ENCODE results near the gene DSG1. TPM values are rescaled to one million over a fixed set of nuclear protein-coding genes. Genes with fewer than 3 reads are reported as not detected.

Gene DSG1
- polyA plus RNA-seq, 1 donor from 2014 or later = not detected

DNA sequence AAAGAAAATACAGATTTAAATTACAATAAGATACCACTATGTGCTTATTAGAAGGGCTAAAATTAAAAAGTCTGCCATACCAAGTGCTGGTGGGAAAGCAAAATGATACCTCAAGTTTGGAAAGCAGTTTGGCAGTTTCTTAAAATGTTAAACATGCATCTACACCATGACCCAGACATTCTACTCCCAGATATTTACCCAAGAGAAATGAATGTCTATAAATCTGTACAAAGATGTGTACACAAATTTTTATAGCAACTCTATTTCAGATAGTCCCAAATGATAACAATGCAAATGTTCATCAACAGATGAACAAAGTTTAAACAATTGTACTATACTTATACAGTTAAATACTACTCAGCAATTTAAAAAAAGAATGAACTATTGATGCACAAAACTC, 51.5 kb downstream of the DSG1 start:
- Histone ChIP-seq H3K9me3 (ENCODE audit: low read length) (no peaks in the 10 kb centered on the region), H3K79me2 (replicated peaks; ENCODE audit: insufficient read depth, low read length) (no peaks in the 10 kb centered on the region), H3K9me2 (ENCODE audit: insufficient read depth, low read length) (no peaks in the 10 kb centered on the region), H3K27me3 (ENCODE audit: insufficient read depth, low read depth, low read length) (no peaks in the 10 kb centered on the region), H3K27ac (ENCODE audit: low read length) (no peak overlapping the region), H3K36me3 (ENCODE audit: insufficient read depth, low read length) (no peaks in the 10 kb centered on the region), H3F3A (ENCODE audit: insufficient read depth, low read length, poor library complexity, severe bottlenecking) (no peaks in the 10 kb centered on the region), H3K9ac (ENCODE audit: low read length) (no peak overlapping the region), H3K4me2 (ENCODE audit: low read length) (no peak overlapping the region), H2AFZ (ENCODE audit: low read depth, low read length) (no peak overlapping the region), H4K20me1 (ENCODE audit: insufficient read depth) (no peaks in the 10 kb centered on the region), H3K4me3 (ENCODE audit: low read length) (no peak overlapping the region)
- TF ChIP-seq SMC3 (conservative IDR thresholded peaks at IDR 0.05; ENCODE audit: poor library complexity) (no peak), TAF1 (IDR thresholded peaks at IDR 0.05; ENCODE audit: low read depth) (no peak), POLR2AphosphoS5 (IDR thresholded peaks at IDR 0.05) (no peak), EP300 (conservative IDR thresholded peaks at IDR 0.05; ENCODE audit: poor library complexity, severe bottlenecking) (no peak), RAD21 (conservative IDR thresholded peaks at IDR 0.05) (no peak), MXI1 (conservative IDR thresholded peaks at IDR 0.05; ENCODE audit: poor library complexity, severe bottlenecking) (no peak), EZH2 (IDR thresholded peaks at IDR 0.05; ENCODE audit: borderline replicate concordance, insufficient read depth, low read length, poor library complexity, severe bottlenecking) (no peak)
- TF ChIP-seq, protein P1, sequence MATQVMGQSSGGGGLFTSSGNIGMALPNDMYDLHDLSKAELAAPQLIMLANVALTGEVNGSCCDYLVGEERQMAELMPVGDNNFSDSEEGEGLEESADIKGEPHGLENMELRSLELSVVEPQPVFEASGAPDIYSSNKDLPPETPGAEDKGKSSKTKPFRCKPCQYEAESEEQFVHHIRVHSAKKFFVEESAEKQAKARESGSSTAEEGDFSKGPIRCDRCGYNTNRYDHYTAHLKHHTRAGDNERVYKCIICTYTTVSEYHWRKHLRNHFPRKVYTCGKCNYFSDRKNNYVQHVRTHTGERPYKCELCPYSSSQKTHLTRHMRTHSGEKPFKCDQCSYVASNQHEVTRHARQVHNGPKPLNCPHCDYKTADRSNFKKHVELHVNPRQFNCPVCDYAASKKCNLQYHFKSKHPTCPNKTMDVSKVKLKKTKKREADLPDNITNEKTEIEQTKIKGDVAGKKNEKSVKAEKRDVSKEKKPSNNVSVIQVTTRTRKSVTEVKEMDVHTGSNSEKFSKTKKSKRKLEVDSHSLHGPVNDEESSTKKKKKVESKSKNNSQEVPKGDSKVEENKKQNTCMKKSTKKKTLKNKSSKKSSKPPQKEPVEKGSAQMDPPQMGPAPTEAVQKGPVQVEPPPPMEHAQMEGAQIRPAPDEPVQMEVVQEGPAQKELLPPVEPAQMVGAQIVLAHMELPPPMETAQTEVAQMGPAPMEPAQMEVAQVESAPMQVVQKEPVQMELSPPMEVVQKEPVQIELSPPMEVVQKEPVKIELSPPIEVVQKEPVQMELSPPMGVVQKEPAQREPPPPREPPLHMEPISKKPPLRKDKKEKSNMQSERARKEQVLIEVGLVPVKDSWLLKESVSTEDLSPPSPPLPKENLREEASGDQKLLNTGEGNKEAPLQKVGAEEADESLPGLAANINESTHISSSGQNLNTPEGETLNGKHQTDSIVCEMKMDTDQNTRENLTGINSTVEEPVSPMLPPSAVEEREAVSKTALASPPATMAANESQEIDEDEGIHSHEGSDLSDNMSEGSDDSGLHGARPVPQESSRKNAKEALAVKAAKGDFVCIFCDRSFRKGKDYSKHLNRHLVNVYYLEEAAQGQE (IDR thresholded peaks at IDR 0.05; ENCODE audit: borderline replicate concordance) = no peak
- TF ChIP-seq, protein P2, sequence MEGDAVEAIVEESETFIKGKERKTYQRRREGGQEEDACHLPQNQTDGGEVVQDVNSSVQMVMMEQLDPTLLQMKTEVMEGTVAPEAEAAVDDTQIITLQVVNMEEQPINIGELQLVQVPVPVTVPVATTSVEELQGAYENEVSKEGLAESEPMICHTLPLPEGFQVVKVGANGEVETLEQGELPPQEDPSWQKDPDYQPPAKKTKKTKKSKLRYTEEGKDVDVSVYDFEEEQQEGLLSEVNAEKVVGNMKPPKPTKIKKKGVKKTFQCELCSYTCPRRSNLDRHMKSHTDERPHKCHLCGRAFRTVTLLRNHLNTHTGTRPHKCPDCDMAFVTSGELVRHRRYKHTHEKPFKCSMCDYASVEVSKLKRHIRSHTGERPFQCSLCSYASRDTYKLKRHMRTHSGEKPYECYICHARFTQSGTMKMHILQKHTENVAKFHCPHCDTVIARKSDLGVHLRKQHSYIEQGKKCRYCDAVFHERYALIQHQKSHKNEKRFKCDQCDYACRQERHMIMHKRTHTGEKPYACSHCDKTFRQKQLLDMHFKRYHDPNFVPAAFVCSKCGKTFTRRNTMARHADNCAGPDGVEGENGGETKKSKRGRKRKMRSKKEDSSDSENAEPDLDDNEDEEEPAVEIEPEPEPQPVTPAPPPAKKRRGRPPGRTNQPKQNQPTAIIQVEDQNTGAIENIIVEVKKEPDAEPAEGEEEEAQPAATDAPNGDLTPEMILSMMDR (IDR thresholded peaks at IDR 0.05; ENCODE audit: poor library complexity, severe bottlenecking) = no peak

DNA sequence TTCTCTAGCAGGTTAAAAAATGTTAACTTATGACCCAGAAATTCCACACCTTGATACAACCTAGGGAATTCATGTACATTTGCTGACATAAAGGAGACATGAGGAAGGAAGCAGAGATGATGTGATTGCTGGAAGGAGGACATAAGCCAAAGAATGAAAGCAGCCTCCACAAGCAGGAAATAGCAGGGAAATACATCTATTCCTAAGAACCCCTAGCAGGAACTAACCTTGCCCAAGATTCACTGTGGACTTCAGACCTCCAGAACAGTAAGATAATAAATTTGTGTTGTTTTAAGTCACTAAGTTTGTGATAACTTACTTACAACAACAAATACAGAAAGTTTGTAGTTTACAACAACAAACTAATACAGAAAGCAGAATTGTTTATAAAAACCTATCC, 54.0 kb downstream of the DSG1 start:
- H3K9me3 ChIP-seq (ENCODE audit: low read length) = no peaks in the 10 kb centered on the region
- no peak overlapping the region for H3K27ac ChIP-seq (ENCODE audit: low read length)
- TF ChIP-seq EP300 (conservative IDR thresholded peaks at IDR 0.05; ENCODE audit: poor library complexity, severe bottlenecking) (no peak), TAF1 (IDR thresholded peaks at IDR 0.05; ENCODE audit: low read depth) (no peak), RAD21 (conservative IDR thresholded peaks at IDR 0.05) (no peak), MXI1 (conservative IDR thresholded peaks at IDR 0.05; ENCODE audit: poor library complexity, severe bottlenecking) (no peak), POLR2AphosphoS5 (IDR thresholded peaks at IDR 0.05) (no peak), EZH2 (IDR thresholded peaks at IDR 0.05; ENCODE audit: borderline replicate concordance, insufficient read depth, low read length, poor library complexity, severe bottlenecking) (no peak), SMC3 (conservative IDR thresholded peaks at IDR 0.05; ENCODE audit: poor library complexity) (no peak)
- TF ChIP-seq, protein P1 (IDR thresholded peaks at IDR 0.05; ENCODE audit: borderline replicate concordance) = no peak
- TF ChIP-seq, protein P2 (IDR thresholded peaks at IDR 0.05; ENCODE audit: poor library complexity, severe bottlenecking) = no peak

More for the DNA sequence above, 54.0 kb downstream of the DSG1 start:
- H2AFZ ChIP-seq (ENCODE audit: low read depth, low read length) = no peak overlapping the region
- no peak overlapping the region for H3K4me3 ChIP-seq (ENCODE audit: low read length)
- no peak overlapping the region for H3K9ac ChIP-seq (ENCODE audit: low read length)
- no peaks in the 10 kb centered on the region for H3K27me3 ChIP-seq (ENCODE audit: insufficient read depth, low read depth, low read length)
- no peak overlapping the region for H3K4me2 ChIP-seq (ENCODE audit: low read length)
- no peaks in the 10 kb centered on the region for H4K20me1 ChIP-seq (ENCODE audit: insufficient read depth)
- H3F3A ChIP-seq (ENCODE audit: insufficient read depth, low read length, poor library complexity, severe bottlenecking) = no peaks in the 10 kb centered on the region
- no peaks in the 10 kb centered on the region for H3K36me3 ChIP-seq (ENCODE audit: insufficient read depth, low read length)
- no peaks in the 10 kb centered on the region for H3K79me2 ChIP-seq (replicated peaks; ENCODE audit: insufficient read depth, low read length)
- no peaks in the 10 kb centered on the region for H3K9me2 ChIP-seq (ENCODE audit: insufficient read depth, low read length)
